ENCODE results near the gene TAS2R38. TPM values are rescaled to one million over a fixed set of nuclear protein-coding genes. Genes with fewer than 3 reads are reported as not detected.

The TAS2R38 gene
- total RNA-seq, 1 donor from 2014 or later = not detected

DNA sequence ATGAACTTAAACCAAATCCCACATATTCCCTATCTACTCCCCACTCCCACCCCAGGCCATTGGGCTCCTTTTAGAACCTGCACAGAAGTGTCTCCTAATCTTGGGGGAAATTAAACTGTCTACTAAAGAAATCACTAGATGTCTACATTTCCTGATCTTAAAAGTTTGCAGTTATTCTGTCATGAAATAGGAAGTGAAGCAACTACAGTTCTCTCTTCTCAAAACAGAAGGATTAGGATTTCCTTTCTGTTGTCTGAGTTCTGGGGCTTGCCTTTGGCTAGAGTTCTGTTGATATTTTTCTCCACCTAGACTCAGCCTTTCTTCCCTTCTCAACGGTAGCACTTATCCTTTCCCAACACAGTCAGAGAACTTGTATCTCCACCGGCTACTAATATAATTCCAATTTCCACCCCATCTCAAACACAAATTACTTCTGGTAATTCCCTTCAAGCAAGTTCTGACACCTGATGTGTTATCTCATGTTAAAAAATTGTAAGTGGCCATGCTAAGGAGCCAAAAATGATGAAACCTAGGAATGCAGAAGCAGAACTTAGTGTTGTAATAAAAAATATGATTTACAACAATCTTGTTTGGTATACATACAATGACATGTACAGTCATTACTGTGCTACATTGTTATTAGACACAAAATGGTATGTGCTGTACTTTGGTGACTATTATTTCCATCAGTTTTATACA lies 45.3 kb downstream of the TAS2R38 start:
- no peaks in the 10 kb centered on the region for H3K27me3 ChIP-seq (ENCODE audit: insufficient read depth, low read length)
- H3K4me3 ChIP-seq (ENCODE audit: insufficient read depth, low read depth, low read length) = no peak overlapping the region
- no peak overlapping the region for H3K9ac ChIP-seq (ENCODE audit: low read length)
- Mint-ChIP-seq H3K9me3 (ENCODE audit: unreplicated experiment) (peaks cover 3% of the 10 kb centered on the region), H3K27ac (ENCODE audit: unreplicated experiment) (no peak overlapping the region), H3K4me3 (ENCODE audit: unreplicated experiment) (no peak overlapping the region), H3K4me1 (ENCODE audit: low read depth, unreplicated experiment) (peaks cover 5% of the 10 kb centered on the region), H3K36me3 (ENCODE audit: low read depth, unreplicated experiment) (no peaks in the 10 kb centered on the region), H3K27me3 (ENCODE audit: low read depth, unreplicated experiment) (no peaks in the 10 kb centered on the region)
- no peak overlapping the region for H3K27ac ChIP-seq (ENCODE audit: low read depth, low read length)
- no peaks in the 10 kb centered on the region for H3K4me1 ChIP-seq (ENCODE audit: insufficient read depth, low read length)
- H3K79me2 ChIP-seq (ENCODE audit: insufficient read depth, low read length) = no peaks in the 10 kb centered on the region
- no peak overlapping the region for H2AFZ ChIP-seq (ENCODE audit: low read depth, low read length)
- no peak for TF ChIP-seq CTCF (IDR thresholded peaks at IDR 0.05; ENCODE audit: insufficient read depth, low read depth, low read length)
- TF ChIP-seq EZH2 (IDR thresholded peaks at IDR 0.05; ENCODE audit: insufficient read depth, low read length) = no peak
- H3K36me3 ChIP-seq (ENCODE audit: insufficient read depth, low read length) = no peaks in the 10 kb centered on the region
- FAIRE-seq (no peak), DNase-seq (ENCODE audit: low read depth) (no peak)
- H3K4me2 ChIP-seq (ENCODE audit: low read length) = no peak overlapping the region
- no peaks in the 10 kb centered on the region for H4K20me1 ChIP-seq (ENCODE audit: insufficient read depth, low read length)
- no peaks in the 10 kb centered on the region for H3K9me3 ChIP-seq (ENCODE audit: insufficient read depth, low read depth, low read length)

Other genes with a start within 250 kb of the TAS2R38 start
- gene SSBP1, start 235.4 kb downstream of the TAS2R38 start, total RNA-seq = 138 and 146 TPM in 2 replicates
- gene TAS2R3, start 209.7 kb downstream of the TAS2R38 start, total RNA-seq = 1.00 and 1.2 TPM in 2 replicates
- 1.1 and 1.2 TPM in 2 replicates for gene TAS2R4, start 197.1 kb downstream of the TAS2R38 start, total RNA-seq
- gene TAS2R5, start 183.6 kb downstream of the TAS2R38 start, total RNA-seq = 1.3 and 1.5 TPM in 2 replicates
- not detected in 2 replicates for gene PRSS37, start 132.3 kb downstream of the TAS2R38 start, total RNA-seq
- gene OR9A4, start 57.4 kb downstream of the TAS2R38 start, total RNA-seq = not detected in 2 replicates
- not detected in 2 replicates for gene CLEC5A, start 26.8 kb downstream of the TAS2R38 start, total RNA-seq
- 3.2 and 4.5 TPM in 2 replicates for gene MGAM, start 22.1 kb upstream of the TAS2R38 start, total RNA-seq
- 0.05 TPM in 2 replicates for gene MGAM2, start 137.9 kb upstream of the TAS2R38 start, total RNA-seq

Measured in astrocyte (in vitro differentiated cells and primary cell).